Subcutaneous adipose tissue (tissue), 4 donors: Measurements from ENCODE around the gene PDHA2. TPM values are rescaled to one million over a fixed set of nuclear protein-coding genes. Genes with fewer than 3 reads are reported as not detected.

Experiments used
- total RNA-seq, 4 donors: library from RNA; depleted of rRNA; stranded (reverse); fragments of >200 nt; gene quantifications; one replicate each; pipeline ENCODE4 v1.1.0, GENCODE V29; 2016
- TF ChIP-seq, protein P1 (sequence below): fragments of 450-650 bp; IDR thresholded peaks from one replicate; pipeline ENCODE4 v1.5.1; 2016; ENCODE audit warnings: low read depth, mild to moderate bottlenecking, control low read depth, antibody characterized with exemption, moderate library complexity

The PDHA2 gene
- total RNA-seq, 4 donors from 2014 or later = not detected

DNA sequence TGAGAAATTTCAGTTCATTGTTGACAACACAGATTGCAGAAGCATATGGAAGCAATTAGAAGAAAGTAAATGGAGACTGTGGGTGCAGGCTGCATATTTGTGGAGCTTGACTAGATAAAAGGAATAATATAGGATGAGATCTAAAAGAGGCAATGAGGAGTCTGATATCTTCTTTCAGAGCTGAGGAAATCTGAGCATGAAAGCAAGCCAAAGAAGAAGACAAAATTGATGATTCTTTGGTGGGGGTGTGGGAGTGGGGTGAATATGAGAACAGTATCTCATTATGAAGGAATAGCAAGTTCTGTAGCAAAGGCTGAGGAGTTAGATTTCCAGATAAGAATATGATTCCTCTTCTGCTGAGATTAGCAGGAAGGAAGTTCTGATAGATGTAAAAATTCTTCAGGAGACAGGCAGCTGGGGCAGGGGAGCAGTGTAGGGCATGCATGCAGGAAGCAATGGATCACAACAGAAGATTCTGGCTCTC is 6.1 kb upstream of the PDHA2 start:
- TF ChIP-seq, protein P1, sequence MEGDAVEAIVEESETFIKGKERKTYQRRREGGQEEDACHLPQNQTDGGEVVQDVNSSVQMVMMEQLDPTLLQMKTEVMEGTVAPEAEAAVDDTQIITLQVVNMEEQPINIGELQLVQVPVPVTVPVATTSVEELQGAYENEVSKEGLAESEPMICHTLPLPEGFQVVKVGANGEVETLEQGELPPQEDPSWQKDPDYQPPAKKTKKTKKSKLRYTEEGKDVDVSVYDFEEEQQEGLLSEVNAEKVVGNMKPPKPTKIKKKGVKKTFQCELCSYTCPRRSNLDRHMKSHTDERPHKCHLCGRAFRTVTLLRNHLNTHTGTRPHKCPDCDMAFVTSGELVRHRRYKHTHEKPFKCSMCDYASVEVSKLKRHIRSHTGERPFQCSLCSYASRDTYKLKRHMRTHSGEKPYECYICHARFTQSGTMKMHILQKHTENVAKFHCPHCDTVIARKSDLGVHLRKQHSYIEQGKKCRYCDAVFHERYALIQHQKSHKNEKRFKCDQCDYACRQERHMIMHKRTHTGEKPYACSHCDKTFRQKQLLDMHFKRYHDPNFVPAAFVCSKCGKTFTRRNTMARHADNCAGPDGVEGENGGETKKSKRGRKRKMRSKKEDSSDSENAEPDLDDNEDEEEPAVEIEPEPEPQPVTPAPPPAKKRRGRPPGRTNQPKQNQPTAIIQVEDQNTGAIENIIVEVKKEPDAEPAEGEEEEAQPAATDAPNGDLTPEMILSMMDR = no peak

- TF ChIP-seq, protein P1 = no peak
These were observed 4.2 kb upstream of the PDHA2 start for GRCh38 chr4:95835672-95836071.

DNA sequence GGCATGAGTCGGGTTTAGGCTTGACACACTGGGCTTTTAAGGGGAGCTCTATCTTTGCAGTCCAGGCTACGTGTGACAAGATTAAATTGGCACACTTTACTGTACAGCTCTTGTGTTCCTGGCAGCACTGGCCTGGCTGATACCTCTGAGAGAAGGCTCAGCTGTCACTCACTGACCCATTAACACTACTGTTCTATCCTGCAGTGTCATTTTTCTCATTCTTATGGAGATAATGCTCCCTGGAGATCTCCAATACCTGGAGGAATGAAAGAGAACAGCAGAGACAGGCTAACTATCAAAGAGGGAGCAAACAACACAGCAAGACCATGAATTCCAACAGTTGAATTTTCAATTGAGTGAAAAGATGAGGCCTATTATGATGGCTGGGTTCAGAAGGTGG is 1.7 kb upstream of the PDHA2 start:
- TF ChIP-seq, protein P1 = no peak

DNA sequence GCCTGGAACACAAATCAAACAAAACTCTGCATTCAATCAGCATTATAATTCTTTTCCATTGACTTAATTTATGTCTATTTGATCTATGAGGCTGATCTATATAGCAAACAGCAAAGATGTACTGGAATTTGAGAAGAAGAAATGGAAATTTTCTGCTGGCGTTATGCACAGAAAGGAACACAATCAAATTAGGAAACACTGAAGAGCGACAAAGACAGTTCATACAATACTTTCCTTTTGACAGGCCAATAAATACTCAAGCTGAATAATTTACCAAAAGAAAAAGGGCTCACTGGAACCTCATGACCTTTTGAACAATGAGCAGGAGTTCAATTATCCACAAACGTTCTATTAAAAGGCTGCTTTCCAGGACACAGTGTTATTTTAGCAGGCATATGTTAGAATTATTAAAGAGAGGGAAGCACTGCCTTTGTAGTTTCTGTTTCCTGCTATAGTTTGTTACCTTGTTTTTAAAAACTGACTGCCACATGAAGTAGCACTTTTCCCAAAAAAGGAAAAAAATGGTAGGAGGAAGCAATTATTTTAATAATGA is 8.1 kb downstream of the PDHA2 start:
- TF ChIP-seq, protein P1 = no peak

DNA sequence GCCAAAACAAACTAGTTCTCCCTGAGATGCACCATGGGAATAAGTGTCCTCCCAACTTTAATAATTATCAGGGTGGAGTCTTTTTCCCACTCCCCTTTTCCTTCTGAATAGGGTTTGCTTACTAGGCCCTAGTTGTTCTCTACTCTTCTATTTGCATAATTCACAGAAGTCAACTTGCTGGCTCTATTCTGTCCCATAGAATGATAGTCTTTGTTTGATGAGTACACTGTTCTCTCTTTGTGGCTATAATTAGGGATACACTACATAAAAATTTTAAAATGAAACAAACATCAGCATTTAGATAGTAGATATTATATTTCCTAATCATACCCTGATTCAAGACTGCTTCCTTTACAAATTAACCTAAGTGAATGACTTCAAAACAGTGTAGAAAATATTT is 10.3 kb downstream of the PDHA2 start:
- TF ChIP-seq, protein P1 = no peak

- TF ChIP-seq, protein P1 = no peak
These were observed 17.9 kb downstream of the PDHA2 start for GRCh38 chr4:95857761-95858160.

GRCh38 chr4:95867919-95868318 is 28.0 kb downstream of the PDHA2 start:
- TF ChIP-seq, protein P1 = no peak
